ENCODE results near the gene TNFAIP2. TPM values are rescaled to one million over a fixed set of nuclear protein-coding genes. Genes with fewer than 3 reads are reported as not detected.

TNFAIP2 gene
- total RNA-seq, 1 experiment from 2014 or later: 366 TPM

GRCh38 chr14:103127861-103128598 is 4.8 kb downstream of the TNFAIP2 start:
- Histone ChIP-seq H3K27ac (peak overlapping the region; percentile 86), H3K79me2 (ENCODE audit: low read depth) (peaks cover 93% of the 10 kb centered on the region), H2AFZ (no peak overlapping the region), H3K36me3 (ENCODE audit: low read depth) (peaks cover 66% of the 10 kb centered on the region), H3K4me1 (replicated peaks; ENCODE audit: insufficient read depth) (peaks cover 73% of the 10 kb centered on the region), H3K9me3 (ENCODE audit: insufficient read depth, low read depth) (no peaks in the 10 kb centered on the region), H3K9me2 (ENCODE audit: insufficient read depth) (no peaks in the 10 kb centered on the region), H3K4me2 (peak overlapping the region; percentile 94), H3K27me3 (ENCODE audit: insufficient read depth, low read depth) (no peaks in the 10 kb centered on the region), H3K4me3 (peak overlapping the region; percentile 67), H4K20me1 (ENCODE audit: insufficient read depth) (peaks cover 40% of the 10 kb centered on the region), H3F3A (ENCODE audit: insufficient read depth, low read depth) (peaks cover 80% of the 10 kb centered on the region)
- intact Hi-C loops (cut with micrococcal nuclease; ENCODE audit: unreplicated experiment): loop anchor here (1.0 to 5.0 kb wide), 8 partner anchors 23 to 536 kb away; partner anchors contain the start of genes EIF5 and RCOR1
- DNase-seq: peak; percentile 94 to 96
- CTCF ChIA-PET: interaction anchor here (0.6 to 5.3 kb wide), 5 partner anchors 18 to 413 kb away, joined by 3 to 43 read pairs (median 3); no protein-coding TSS in a partner anchor
- BruUV-seq (replicated peaks): no TSS peak
- POLR2A ChIA-PET (ENCODE audit: unreplicated experiment): interaction anchor here (0.5 to 0.9 kb wide), 2 partner anchors 81 to 1180 kb away, joined by 3 to 8 read pairs; no protein-coding TSS in a partner anchor
- TF ChIP-seq, protein P1, sequence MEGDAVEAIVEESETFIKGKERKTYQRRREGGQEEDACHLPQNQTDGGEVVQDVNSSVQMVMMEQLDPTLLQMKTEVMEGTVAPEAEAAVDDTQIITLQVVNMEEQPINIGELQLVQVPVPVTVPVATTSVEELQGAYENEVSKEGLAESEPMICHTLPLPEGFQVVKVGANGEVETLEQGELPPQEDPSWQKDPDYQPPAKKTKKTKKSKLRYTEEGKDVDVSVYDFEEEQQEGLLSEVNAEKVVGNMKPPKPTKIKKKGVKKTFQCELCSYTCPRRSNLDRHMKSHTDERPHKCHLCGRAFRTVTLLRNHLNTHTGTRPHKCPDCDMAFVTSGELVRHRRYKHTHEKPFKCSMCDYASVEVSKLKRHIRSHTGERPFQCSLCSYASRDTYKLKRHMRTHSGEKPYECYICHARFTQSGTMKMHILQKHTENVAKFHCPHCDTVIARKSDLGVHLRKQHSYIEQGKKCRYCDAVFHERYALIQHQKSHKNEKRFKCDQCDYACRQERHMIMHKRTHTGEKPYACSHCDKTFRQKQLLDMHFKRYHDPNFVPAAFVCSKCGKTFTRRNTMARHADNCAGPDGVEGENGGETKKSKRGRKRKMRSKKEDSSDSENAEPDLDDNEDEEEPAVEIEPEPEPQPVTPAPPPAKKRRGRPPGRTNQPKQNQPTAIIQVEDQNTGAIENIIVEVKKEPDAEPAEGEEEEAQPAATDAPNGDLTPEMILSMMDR (conservative IDR thresholded peaks at IDR 0.05): no peak
- no peak for TF ChIP-seq EZH2 (IDR thresholded peaks at IDR 0.05; ENCODE audit: low read depth)

DNA sequence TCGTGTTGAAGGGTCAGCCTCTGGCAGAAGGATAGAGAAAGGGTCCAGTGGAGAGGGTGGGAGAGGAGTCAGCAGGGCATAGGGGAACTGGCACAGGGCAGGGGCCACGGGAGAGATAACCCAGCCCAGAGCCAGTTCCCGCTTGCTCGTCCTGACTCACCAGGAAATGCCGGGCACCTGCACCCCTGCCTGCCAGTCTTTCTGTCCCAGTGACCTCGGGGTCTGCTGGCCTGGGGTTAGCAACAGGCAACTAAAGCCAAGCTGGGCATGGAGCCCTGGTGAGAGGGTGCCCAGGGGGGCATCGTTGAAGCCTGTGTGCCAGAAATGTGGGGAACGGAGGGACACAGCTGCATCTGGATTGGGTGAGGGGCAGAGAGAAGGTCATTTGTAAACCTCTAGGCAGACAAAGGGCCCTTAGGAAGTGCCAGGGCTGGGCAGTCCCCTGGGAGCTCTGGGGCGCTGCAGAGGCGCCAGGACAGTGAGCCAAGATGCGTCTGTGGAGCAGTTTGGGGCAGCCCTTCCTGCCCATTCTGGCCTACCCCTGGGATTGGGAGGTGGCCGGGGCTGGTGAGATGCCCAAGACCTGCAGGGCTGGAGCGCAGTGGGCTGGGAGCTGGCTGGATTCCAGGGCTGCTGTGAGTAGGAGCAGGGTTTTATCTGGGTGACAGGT is 5.5 kb downstream of the TNFAIP2 start:
- peak; percentile 96 to 97 for DNase-seq

More for the DNA sequence above, 5.5 kb downstream of the TNFAIP2 start:
- Histone ChIP-seq H2AFZ (no peak overlapping the region), H4K20me1 (ENCODE audit: insufficient read depth) (peaks cover 40% of the 10 kb centered on the region), H3K36me3 (ENCODE audit: low read depth) (peaks cover 74% of the 10 kb centered on the region), H3K4me3 (peak overlapping the region; percentile 67), H3K4me2 (peak overlapping the region; percentile 94), H3K4me1 (replicated peaks; ENCODE audit: insufficient read depth) (peaks cover 80% of the 10 kb centered on the region), H3K27ac (peak overlapping the region; percentile 86), H3K9me2 (ENCODE audit: insufficient read depth) (no peaks in the 10 kb centered on the region), H3K79me2 (ENCODE audit: low read depth) (peaks cover 95% of the 10 kb centered on the region), H3F3A (ENCODE audit: insufficient read depth, low read depth) (peaks cover 87% of the 10 kb centered on the region), H3K9me3 (ENCODE audit: insufficient read depth, low read depth) (no peaks in the 10 kb centered on the region), H3K27me3 (ENCODE audit: insufficient read depth, low read depth) (no peaks in the 10 kb centered on the region)
- TF ChIP-seq, protein P1 (conservative IDR thresholded peaks at IDR 0.05): no peak
- TF ChIP-seq EZH2 (IDR thresholded peaks at IDR 0.05; ENCODE audit: low read depth): no peak
- ChIA-PET POLR2A (ENCODE audit: unreplicated experiment) (interaction anchor here (0.6 to 2.1 kb wide), 7 partner anchors 15 to 1434 kb away, joined by 3 to 20 read pairs (median 8); partner anchors contain the start of gene EIF5), CTCF (interaction anchor here (0.6 to 5.3 kb wide), 9 partner anchors 12 to 412 kb away, joined by 3 to 43 read pairs (median 5); no protein-coding TSS in a partner anchor)
- intact Hi-C loops (cut with micrococcal nuclease; ENCODE audit: unreplicated experiment): loop anchor here (1.0 to 5.0 kb wide), 11 partner anchors 15 to 536 kb away; partner anchors contain the start of genes EIF5 and RCOR1
- BruUV-seq (replicated peaks): no TSS peak

Measured in PC-9 (cell line).